ENCODE results near the gene KIAA1671.

Gene KIAA1671

DNA sequence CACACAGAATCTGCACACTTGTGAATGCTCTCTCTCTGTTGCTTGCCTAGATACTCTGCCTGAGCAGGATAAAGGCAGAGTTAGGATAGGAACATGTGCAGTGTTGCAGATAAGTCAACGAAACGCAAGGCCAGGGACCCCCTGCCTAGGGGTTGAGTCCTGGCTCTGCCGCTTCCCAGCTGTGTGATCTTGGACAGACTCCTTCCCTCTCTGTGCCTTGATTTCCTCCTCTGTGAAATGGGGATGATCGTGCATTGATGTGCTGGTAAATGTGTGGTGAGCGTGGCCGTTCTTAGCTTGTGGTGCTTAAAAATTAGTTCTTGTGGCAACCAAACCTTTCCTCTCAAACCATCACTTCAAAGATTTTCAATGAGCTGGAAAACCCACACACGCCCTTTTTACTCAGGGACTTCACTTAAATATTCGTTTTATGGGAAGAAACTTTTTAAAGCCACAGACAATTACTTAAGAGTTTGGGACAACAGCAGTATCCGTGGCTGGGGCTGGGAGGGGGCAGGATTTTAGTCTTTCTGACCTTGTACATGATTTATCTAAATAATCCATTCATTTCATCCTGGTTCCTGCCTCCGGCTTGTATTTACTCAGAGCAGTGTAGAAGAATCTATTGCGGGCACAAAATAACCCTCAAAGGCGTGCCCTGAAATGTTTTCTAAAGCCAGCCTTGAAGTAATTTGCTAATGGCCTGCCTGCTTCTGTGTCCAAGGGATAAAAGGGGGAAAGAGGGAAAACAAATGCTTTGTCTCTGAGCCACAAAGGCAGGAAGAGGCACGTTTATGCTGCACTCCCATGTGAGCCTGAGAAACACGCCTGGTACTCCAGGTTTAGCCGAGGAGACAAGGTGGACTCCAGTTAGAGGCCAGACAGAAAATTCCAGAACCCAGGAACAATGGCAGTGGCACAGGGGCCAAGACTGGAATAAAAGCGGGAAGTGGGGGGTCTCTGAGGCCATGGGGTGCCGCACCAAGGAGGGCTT is 162.2 kb downstream of the KIAA1671 start:
- no peak for DNase-seq (ENCODE audit: low read depth in 2 of 2)

GRCh38 chr22:25119609-25120008 is 167.1 kb downstream of the KIAA1671 start:
- DNase-seq (ENCODE audit: low read depth in 2 of 2) = no peak

GRCh38 chr22:25120093-25120561 is 167.6 kb downstream of the KIAA1671 start:
- DNase-seq (ENCODE audit: low read depth in 2 of 2) = no peak

GRCh38 chr22:25120761-25121212 is 168.3 kb downstream of the KIAA1671 start:
- DNase-seq (ENCODE audit: low read depth in 2 of 2) = no peak

GRCh38 chr22:25122136-25122764 is 169.7 kb downstream of the KIAA1671 start:
- no peak for DNase-seq (ENCODE audit: low read depth in 2 of 2)

DNA sequence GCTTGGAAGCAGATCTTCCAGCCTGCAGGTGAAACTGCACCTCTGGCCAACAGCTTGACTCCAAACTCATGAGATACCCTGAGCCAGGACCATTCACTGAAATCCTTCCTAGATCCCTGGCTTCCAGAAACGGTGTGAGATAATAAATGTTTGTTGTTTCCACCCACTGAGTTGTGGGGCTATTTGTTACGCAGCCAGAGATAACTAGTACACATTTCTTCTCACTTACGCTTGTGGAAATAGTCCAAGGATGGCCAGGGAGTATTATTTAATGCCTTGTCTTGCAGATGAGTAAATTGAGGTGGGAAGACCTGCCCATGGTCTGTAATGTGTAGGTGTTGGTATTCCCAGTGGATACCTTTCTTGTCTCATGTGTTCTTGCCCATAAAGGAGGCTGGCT is 171.2 kb downstream of the KIAA1671 start:
- DNase-seq (ENCODE audit: low read depth in 2 of 2) = no peak

- DNase-seq (ENCODE audit: low read depth in 2 of 2) = no peak
These were observed 173.3 kb downstream of the KIAA1671 start for GRCh38 chr22:25125693-25126357.

DNA sequence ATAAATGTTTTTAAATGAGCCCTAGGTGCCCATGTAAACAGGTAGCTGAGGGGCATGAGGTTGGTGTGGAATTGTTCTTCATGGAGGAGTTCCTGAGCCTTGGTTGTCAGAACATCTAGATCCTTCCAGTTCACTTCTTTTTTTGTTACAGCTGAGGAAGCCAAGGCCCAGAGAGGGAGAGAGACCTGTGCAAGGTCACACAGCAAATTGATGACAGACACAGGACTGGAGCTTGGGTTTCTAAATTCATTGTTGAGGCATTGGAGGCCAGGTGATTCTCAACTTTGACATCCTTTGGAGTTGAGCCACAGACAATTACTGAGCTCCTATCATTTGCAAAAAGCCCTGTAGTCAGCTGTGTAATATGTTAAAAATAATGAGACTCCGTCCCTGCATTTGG is 174.0 kb downstream of the KIAA1671 start:
- no peak for DNase-seq (ENCODE audit: low read depth in 2 of 2)

- DNase-seq (ENCODE audit: low read depth in 2 of 2) = no peak
These were observed 174.8 kb downstream of the KIAA1671 start for GRCh38 chr22:25127318-25127717.

DNA sequence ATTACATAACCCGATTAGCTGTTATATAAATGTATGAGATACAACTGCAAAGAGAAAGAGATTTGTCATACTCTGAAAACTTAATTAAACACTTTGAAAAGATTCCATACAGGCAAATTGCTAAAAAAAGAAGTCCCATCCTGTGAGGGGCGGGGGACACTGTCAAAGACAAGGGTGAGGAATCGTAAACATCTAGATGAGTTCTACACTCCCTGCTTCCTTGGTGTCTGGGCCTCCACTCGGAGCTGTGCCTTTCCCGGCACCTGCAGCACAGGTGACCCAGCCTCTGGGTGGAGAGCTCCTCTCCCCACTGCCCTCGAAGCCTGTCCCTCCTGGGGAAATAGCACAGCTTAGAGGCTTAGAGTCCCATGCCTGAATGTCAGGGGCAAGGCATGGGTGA is 177.9 kb downstream of the KIAA1671 start:
- DNase-seq (ENCODE audit: low read depth in 2 of 2) = no peak

- no peak for DNase-seq (ENCODE audit: low read depth in 2 of 2)
These were observed 178.8 kb downstream of the KIAA1671 start for GRCh38 chr22:25131198-25131887.

DNA sequence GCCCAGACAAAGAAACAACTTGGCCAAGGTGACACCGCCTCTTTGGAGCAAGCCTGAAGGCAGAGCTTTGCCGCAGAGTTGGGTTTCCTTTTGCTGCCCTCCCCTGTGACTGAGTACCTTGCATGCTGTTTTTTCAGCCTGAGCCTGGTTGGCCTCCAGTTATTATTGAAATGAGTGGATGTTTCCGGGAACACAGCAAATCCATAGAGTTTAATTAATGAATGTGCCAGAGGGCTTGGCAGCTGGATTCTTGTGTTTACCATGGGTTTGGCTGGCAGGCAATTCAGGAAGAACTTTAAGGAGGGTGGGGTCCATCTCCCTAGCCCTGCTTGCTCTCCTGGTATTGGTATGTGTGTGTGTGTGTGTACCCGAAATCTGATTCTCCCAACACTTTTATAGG is 181.5 kb downstream of the KIAA1671 start:
- DNase-seq (ENCODE audit: low read depth in 2 of 2) = no peak

GRCh38 chr22:25134451-25134850 is 181.9 kb downstream of the KIAA1671 start:
- DNase-seq (ENCODE audit: low read depth in 2 of 2) = no peak

- DNase-seq (ENCODE audit: low read depth in 2 of 2) = no peak
These were observed 184.5 kb downstream of the KIAA1671 start for GRCh38 chr22:25136953-25137576.

DNA sequence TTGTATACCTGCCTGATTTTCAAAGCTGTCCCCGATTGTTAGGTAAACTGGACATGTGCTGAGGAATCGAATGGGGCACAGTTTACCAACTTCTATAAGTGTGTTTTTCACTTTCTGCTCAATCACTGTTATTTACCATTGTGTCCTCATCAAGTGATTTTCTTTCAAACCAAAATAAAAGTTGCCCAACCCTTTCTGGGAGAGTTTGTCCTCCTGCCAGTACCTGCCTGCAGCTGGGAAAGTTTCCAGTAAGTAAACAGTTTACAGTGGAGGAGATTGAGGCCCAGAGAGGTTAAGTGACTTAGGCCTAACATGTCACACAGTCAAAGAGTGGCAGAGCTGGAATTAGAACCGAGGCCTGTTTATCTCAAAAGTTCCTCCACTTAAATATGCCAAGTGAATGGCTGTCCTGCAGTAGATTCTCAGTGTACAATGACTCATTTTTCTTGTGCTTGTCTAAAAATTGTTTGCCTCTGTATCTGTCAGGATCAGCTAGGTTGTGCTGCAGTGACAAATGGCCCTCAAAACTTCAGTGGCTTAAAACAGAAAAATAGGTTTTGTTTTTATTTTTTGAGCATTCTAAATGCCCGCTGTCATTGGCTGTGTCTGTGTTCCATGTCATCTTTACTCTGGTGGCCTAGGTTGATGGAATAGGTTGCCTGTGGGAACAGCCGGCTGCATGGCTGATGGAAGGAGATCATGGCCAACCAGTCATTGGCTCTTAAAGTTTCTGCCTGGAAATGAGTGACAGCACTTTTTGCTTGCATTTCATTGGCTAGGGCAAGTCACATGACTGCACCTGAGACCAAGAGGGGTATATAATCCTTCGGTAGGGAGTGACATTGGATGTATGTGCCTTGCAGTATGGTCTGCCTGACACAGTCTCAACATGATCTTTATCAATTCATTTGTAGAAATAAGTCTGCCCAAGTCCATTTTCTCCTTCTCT is 185.3 kb downstream of the KIAA1671 start:
- no peak for DNase-seq (ENCODE audit: low read depth in 2 of 2)

DNA sequence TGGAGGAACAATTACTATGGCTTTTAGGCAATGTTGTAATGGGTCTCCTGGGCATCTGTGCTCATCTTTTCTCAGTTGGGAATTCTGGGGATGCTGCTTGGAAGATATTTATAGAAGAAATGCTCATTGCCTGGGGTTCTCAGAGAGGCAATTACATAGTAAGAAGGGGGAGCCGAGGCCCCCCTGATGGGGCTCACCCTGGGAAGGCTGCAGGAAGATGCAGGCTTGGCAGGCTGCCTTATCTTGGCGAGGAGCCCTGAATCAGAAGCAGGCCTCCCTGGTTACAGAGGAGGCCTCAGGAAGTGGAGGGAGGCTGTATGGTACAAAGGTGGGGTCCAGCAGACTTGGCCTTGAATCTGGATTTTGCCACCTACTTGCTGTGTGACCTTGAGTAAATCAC is 186.5 kb downstream of the KIAA1671 start:
- no peak for DNase-seq (ENCODE audit: low read depth in 2 of 2)

DNA sequence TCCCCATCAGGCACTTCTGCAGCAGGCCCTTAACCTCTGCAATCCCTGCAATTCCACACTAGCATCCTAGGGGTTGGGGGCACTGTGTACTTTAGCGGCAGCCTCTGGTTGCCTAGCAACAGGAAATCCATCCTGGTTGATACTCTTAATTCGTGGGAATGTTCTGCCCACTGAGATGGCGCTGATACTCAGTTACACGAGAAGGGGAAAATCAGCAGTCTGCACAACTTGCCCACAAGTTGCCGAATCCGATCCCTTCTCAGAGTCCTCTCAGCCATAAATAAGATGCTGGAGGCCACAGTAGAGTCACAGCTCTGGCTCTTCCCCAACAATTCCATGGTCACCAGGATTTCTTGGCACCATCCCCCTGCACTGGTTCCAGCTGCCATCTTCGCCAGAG is 189.6 kb downstream of the KIAA1671 start:
- DNase-seq (ENCODE audit: low read depth in 2 of 2) = no peak

DNA sequence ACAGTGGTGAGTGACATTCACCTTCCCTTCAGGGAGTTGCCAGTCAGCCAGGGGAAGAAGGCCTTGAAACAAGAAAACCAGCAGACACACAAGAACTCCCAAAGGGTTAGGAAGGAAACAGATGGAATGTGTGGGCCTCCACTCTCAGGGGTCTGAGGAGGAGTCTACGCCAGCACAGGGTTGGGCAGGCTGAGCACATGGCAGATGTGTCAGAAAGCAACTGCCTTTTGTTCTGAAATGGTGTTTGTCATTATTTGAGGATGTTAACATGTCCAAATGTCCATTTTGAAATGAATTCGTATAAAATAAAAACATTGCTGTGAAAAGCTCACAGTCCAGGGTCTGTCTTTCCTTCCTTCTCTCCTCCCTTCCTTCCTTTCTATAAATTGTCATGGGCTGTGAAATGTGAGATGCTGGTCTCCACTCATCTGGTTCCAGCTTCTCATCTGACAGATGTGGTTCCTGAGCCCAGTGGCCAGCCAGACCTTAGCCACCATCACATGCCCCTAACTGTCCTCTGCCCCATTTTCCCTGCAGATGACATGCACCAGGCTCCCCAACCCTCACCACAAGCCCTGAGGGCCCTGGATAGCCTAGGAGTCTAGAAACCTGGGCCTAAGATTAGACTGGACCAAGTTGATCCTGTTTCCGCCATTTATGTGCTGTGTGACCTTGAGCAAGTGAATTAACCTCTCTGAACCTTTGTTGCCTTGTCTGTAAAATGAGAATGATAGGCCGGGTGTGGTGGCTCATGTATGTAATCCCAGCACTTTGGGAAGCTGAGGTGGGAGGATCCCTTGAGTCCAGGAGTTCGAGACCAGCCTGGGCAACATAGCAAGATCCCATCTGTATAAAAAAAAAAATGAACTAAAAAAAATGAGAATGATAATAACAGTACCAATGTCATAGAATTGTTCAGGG is 190.9 kb downstream of the KIAA1671 start:
- DNase-seq (ENCODE audit: low read depth in 2 of 2) = no peak

DNA sequence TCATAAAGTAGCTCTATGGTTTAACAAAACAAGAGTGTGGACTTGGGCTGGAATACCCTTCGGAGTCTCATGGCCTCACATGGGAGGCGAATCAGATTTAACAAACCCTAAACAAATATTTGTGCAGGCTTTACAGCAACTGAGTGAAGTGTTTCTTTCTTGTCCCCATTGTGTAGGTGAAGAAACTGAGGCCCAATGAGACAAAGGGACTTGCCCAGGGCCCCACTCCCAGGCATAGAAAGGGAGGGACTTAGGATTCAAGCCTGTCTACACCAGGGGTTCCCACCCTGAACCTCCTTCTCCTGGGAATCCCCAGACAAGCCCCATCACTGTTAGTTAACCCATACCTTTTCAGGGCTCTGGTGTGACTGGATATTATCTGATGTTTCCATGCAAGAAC is 192.0 kb downstream of the KIAA1671 start:
- DNase-seq (ENCODE audit: low read depth in 2 of 2) = no peak
